ENCODE results near the gene ERFL.

- TF ChIP-seq CTCF (IDR thresholded peaks at IDR 0.05) (no peak), POLR2A (IDR thresholded peaks at IDR 0.05) (no peak)
These were observed 37.3 kb downstream of the ERFL start for GRCh38 chr19:41890936-41891335.

All from esophagus squamous epithelium (tissue), 4 donors.